HG03045 (cell line): ENCODE data around the gene CFAP43.

ENCODE experiments used
- ATAC-seq: cut with Tn5 transposase; IDR thresholded peaks from one replicate; pipeline ENCODE4 v1.9.1; 2021; ENCODE audit warnings: mild to moderate bottlenecking, moderate library complexity; ENCODE audit not compliant: unreplicated experiment

Gene CFAP43

DNA sequence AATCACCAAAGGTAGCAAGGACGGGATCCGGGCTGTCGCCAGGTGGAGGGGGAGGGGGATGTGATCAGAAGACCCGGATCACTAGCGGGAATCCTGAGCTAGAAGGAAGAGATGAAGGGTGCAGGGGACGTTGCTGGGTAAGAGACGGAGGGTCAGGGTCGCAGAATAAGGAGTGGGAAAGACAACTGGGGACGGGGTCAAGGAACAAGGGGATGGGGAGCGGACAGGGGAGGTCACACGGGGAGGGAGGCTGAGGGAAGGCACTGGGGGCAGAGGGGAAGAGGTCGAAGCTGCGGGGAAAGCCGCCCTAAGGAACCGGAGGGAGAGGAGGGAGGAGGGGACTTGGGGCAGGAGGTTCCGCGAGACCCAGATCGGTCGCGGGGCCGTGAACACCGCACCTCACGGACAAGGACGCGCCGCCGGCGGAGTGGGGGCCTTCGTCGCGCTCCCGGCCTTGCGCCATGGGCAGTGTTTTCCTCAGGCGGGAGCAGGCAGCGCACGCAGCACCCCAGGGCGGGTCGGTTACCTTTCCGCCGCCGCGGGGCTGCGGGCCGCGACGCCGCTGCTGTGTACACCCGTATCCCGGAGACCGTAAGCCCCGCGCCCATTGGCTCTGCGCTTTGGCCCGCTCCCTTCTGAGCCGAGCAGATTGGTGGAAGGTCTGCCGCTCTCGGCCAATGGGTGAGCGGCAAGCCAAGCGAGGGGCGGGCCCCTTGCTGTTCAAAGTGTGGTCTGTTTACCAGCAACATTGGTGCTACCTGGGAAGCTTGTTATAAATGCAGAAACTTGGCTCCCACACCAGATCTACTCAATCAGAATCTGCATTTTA lies at the start of gene CFAP43:
CFAP43 (minus strand) TSS at position 581 of the 829 bp plus-strand sequence; CDS start at position 463, 118 bp downstream.
- peak; percentile 100 for ATAC-seq

GRCh38 chr10:104281694-104282093 lies 49.5 kb upstream of the CFAP43 start:
- ATAC-seq = no peak

DNA sequence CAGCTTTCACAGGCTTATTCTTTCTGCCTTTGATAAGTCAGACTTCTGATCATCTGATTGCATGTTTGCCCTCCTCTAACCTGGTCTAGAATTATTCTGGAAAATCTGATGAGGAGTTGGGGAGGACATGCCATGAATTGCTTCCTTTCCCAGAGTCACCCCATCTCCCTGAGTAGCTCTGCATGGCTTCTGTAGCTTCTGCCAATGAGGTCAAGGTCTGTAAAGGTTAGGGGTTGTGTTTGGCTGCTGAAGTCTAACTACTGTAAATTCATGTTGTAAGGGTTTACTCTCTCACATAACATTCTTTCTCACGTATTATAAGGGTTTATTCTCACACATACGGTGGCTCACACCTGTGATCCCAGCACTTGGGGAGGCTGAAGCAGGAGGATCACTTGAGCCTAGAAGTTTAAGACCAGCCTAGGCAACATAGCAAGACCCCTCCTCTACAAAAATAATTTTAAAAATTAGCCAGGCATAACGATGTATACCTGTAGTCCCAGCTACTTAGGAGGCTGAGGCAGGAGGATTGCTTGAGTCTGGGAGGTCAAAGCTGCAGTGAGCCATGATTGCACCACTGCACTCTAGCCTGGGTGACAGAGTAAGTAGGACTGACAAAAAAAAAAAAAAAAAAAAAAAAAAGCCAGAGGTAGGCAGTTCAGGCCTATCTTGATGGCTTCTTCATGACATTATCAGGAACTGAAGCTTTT lies 47.5 kb upstream of the CFAP43 start:
- no peak for ATAC-seq

DNA sequence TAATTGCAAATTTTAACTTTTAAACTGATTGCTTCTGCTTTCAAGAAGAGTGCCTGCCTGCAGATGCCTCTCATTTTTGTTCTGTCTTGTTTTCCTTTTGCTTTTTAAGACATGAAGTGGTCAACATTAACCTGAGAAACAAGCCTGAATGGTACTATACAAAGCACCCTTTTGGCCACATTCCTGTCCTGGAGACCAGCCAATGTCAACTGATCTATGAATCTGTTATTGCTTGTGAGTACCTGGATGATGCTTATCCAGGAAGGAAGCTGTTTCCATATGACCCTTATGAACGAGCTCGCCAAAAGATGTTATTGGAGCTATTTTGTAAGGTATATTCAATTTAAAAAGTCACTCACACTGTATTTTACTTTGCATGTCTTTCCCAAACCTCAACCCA lies 45.6 kb upstream of the CFAP43 start:
- no peak for ATAC-seq

- ATAC-seq = no peak
These were observed 44.0 kb upstream of the CFAP43 start for GRCh38 chr10:104276192-104276591.

DNA sequence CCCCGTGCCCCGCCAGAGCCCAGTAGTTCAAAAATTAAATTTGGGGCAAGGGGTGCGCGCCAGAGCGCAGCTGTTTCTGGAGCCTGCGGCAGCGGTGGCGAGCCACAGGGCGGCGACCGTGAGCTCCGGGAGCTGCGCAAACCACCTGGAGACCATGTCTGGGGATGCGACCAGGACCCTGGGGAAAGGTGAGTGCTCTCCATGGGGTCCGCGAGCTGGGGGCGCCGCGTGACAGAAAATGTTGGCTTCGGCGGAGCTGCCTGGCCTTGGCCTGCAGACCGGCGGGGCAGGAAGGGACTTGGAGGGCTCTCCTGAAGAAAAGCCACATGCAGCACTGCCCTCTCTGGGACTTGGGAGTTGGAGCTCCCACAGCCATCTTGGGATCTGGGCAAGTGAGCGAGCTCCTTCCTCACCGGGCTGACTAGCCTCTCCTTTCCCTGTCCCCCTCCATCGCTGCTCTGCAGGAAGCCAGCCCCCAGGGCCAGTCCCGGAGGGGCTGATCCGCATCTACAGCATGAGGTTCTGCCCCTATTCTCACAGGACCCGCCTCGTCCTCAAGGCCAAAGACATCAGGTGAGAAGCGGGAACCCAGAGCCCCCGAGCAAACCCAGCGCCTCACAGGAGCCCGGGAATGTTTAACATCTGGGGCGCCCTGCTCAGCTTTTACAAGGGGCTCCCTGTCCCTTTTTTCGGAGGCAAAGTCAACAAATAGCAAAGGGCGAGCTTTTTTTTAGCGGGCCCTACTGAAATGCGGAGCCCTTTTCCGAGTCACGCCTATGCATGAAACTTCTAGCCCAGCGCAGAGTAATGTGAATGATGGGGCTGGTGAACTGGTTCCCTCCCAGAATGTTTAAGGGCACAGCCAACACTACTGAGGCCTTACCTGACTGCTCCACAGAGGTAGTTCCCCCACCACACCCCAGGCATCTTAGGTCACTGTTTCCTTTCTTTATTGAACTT lies 42.9 kb upstream of the CFAP43 start:
- no peak for ATAC-seq

DNA sequence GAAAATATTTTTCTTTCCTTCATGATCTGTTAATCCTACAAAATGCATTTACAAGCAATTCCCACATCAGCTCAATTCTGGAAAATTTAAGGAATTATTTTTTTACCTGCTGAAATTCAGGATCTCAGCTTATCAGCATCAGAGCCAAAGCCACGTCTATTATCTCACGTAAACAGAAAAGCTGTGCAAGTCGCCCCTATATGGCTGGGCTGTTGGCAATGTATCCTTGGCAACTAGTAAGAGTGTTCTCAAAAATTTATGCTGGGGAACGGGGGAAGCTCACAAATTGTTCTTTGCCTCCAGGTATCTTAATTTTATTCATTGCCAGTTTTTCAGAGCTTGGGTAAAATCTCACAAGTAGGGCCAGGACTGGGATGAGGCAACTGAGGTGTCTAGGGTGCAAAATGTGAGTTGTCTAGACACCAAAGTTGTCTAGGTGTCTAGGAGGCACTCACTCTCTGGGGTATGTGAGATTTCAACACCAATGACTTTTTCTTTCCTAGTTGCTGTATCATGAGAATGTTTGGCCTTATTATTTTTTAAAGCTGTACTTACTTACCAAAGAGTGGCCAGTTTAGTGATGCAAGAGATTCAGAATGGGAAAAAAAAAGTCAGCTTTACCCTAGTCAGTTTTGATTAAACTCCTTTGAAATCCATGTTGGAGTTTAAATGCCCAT lies 41.9 kb upstream of the CFAP43 start:
- no peak for ATAC-seq

DNA sequence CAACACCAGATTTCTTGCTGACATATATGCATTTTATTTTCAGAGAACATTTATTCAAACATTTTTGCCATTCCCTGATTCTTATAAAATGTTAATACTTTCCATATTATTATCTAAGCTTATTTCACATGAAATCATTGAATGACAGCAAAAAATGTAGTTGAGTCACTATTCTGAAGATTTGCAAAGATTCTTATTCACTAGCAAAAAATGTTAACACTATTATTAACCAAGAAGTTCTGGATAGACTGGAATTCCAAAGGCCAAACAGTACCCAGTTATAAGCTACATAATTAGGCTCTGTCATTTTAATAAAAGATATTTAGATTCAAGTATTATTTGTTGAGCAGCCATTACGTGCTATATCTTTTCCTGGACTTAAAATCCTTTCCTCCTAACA lies 41.1 kb upstream of the CFAP43 start:
- ATAC-seq = no peak

GRCh38 chr10:104268713-104269645 lies 36.8 kb upstream of the CFAP43 start, which contains the start of gene GSTO2:
GSTO2 (plus strand) TSS chr10:104269184; CDS start chr10:104274916, 5,732 bp downstream.
- peak; percentile 100 for ATAC-seq

GRCh38 chr10:104268405-104268712 lies 36.2 kb upstream of the CFAP43 start:
- ATAC-seq = no peak

DNA sequence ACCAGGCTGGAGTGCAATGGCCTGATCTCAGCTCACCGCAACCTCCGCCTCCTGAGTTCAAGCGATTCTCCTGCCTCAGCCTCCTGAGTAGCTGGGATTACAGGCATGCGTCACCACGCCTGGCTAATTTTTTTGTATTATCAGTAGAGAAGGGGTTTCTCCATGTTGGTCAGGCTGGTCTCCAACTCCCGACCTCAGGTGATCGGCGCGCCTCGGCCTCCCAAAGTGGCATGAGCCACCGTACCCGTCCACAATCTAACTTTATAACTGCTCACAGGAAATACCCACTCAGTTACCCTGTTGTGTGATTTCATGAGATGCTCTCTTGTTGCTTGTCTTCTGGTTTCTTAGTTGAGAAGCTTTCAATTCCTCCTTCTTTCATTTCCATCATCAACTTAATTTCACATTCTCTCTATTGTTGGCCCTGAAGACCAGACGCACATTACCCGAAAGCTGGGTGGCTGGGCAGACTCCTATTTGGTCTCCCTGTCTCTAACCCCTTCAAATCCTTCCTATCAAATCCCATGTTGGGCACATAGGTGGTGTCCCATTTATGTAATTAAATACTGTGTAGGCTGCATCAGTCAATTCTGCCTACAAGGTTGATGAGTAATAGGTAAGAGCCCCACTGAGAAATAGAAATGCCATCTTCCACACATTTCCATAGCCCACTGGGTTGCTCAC lies 35.7 kb upstream of the CFAP43 start:
- no peak for ATAC-seq

- ATAC-seq = no peak
These were observed 32.6 kb upstream of the CFAP43 start for GRCh38 chr10:104264783-104265182.

DNA sequence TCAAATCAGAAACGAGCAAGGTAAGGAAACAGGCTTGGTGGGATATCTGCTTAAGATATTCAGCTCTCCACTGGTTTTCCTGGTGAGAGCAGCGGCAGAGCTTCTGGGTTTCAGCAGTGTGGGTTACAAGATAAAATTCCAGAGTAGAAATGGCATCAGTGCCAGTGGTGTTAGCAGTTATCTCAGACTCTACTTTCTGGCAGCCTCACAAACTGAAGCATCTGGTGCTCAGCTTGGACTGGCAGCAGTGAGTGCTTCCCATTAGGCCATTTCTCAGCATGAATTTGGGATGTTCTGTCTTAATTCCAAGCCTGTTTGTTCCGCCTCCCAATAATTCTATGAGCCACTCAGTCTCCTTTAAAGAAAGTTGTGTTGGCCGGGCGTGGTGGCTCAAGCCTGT lies 29.9 kb upstream of the CFAP43 start:
- no peak for ATAC-seq

- ATAC-seq = no peak
These were observed 28.6 kb upstream of the CFAP43 start for GRCh38 chr10:104260775-104261115.

DNA sequence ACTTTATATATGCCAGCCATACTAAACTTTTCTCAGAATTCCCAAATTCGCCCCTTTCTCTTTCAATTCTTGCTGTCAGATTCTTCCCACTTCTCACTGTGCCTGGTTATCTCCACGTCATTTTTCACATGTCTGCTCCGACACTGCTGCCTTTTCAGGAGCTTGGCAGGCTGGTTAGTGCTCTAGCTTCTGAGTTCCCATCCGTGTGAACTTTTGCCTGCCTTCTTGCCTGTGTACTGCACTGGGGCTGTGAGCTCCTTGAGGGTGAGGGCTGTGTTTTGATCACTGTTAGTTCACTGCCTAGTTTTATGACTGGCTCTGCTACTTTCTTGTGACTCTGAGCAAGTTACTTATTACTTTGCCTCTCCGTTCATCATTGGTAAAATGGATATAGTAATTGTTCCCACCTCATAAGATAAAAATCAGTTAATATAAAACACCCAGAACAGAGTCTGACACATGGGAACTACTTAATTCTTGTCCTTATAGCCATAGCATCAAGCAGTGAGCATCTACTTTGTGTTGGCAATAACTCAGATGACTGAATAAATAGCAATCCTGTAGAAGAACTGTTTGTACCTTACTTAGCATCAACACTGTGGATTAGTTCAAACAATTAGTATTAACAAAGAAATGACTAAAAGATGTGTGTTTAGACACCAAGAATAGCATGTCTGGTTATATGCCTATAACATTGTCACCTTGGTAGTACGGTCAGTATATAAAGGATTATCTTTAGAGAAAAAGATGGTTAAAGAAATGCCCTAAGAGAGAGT lies 28.0 kb upstream of the CFAP43 start:
- ATAC-seq = no peak

- ATAC-seq = no peak
These were observed 27.3 kb upstream of the CFAP43 start for GRCh38 chr10:104259456-104259855.

GRCh38 chr10:104258209-104258608 lies 26.0 kb upstream of the CFAP43 start:
- no peak for ATAC-seq

DNA sequence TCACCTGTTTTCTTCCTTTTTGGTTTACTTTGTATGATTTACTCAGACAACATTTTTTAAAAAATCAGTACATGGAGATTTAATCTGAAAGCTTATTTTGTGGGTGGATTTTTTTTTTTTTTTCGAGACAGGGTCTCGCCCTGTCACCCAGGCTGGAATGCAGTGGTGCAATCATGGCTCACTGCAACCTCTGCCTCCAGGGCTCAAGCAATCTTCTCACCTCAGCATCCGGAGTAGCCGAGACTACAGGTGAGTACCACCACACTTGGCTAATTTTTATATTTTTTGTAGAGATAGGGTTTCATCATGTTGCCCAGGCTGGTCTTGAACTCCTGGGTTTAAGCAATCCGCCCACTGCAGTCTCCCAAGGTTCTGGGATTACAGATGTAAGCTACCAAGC lies 25.1 kb upstream of the CFAP43 start:
- ATAC-seq = no peak
